ENCODE results near the gene EEF2K.

DNA sequence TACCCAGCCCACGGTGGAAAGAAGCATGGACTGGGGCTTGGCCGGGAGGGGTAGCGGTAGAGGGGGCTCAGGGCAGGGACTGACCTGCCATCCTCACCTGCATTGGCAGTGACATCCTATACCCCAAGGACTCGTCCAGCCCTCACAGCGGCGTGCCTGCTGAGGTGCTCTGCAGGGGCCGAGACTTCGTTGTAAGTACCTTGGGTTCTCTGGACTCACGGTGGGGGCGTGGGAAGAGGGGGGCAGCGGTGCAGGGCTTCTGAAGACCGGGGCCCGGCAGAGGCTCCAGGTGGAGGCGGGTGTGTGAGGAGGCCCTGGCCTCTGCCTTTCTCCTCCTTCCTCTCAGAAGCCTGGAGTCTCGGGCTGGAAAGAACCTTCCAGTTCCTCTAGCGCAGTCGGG, 116.7 kb downstream of the EEF2K start:
- TF ChIP-seq CTCF (IDR thresholded peaks at IDR 0.05): no peak
- TF ChIP-seq POLR2A (IDR thresholded peaks at IDR 0.05): no peak

All from body of pancreas (tissue), 4 donors.